SKM-1 treated with dmso at 0.1 percent for 144 hours (cell line): ENCODE measurements around the gene TMTC2.
"Not testable (repeated sequence)": the region's sequence is repeated elsewhere in the genome, so short reads cannot be mapped to it uniquely, and the experiment has no call there.

Experiments used
- DNase-seq: peaks from one replicate; lab custom pipeline; 2025; ENCODE audit not compliant: unreplicated experiment; lab: John Stamatoyannopoulos, UW

TMTC2 gene

DNA sequence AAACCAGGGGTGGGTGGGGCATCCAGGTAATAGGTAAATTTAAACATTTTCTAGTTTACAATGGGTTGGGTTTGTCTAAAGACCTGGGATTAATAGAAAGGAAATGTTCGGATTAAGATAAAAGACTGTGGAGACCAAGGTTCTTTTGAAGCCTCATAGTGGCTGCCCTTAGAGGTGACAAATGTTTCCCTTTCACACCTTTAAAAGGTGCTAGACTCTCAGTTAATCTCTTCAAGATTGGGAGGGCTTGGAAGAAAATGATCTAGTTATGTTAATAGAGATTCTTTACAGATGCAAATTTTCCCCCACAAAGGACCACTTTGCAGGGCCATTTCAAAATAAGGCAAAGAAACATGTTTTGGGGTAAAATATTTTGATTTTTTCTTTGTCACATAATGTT is 39.0 kb downstream of the TMTC2 start:
- DNase-seq: no peak

DNA sequence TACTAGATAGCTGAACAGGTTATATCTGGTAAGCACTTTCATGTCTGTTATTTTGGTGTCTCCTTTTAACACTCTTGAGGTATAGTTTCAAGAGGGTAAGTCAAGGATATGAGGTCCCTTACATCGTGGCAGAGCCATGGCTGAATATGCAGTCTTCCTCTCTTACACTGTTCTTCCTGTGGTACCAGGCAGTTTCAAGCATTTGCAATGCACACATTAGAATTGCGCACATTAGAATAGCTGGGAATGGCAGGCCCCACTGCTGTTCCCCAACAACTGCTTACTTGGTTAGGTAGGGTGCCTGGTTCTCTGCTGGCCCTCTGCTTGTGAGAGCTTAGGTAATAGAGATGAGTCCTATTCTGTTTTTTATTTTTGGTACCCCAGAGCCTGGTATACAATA is 41.2 kb downstream of the TMTC2 start:
- DNase-seq: no peak

DNA sequence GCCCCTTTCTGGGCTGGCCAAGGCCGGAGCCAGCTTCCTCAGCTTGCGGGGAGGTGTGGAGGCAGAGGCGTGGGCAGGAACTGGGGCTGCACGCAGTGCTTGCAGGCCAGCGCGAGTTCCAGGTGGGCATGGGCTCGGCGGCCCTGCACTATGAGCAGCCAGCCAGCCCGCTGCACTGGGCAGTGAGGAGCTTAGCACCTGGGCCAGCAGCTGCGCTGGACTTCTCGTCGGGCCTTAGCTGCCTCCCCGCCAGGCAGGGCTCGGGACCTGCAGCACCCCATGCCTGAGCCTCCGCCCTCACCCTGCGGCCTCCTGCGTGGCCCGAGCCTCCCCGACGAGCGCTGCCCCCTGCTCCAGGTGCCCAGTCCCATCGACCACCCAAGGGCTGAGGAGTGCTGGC is 42.0 kb downstream of the TMTC2 start:
- DNase-seq: no peak

DNA sequence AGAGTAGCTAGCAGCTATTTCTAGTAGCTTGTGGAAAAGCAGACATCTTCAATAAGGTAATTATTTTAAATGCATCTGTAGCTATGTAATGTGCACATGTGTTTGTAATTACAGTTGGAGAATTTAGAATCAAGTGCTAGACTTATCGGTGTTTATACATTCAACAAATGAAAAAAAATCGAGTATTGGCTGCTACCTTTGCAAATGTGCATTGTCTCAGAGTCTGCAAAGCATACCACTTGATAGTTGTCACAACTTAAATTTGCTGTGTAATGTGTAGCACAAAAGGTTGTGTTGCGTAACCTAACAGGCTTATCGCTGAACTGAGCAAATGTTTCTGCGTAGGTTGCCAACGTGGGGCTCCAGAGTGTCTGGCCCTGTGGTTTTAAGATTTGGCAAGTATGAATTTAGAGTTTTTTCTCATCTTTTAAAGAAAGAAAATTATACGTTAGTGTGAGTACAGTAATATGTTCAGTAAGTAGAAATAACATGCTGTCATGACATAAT is 44.3 kb downstream of the TMTC2 start:
- no peak for DNase-seq

DNA sequence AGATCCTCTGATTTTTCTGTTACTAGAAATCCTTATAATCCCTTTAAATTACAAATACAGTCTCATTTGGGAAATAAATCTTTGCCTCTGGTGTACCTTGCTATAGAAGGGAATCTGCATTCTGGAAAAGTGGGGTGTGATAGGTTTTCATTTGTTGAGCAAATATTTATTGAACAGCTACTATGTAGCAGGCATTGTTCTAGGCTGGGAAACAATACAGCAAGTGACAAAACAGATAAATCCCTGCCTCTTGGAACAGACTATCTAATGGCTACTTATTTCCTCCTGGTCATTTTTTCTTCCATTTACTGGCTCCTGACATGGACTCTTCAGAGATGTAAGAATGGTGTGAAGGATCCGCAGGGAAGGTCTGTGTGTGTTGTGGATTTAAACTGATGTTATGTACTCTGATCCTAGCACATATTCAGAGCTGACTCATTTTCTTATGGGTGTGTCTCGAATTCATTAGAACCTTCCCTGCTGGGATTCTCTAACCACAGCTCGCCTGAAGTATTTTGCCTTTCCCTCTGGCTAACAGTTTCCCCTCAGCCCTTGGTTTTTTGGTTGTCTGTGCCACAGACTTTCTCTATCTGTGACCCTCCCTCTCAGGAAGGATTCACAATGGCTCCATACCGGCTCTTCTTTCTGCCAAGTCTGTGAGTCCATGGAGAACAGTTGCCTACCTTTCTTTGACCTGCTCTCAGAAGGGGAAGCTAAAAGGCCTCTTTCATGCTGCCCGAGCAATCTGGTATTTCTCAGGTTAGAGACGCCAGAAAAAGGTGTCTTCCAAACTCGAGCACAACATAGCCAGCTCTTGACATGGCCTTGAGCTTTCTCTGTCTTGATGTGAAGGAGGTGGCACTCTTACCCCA is 53.7 kb downstream of the TMTC2 start:
- no peak for DNase-seq

DNA sequence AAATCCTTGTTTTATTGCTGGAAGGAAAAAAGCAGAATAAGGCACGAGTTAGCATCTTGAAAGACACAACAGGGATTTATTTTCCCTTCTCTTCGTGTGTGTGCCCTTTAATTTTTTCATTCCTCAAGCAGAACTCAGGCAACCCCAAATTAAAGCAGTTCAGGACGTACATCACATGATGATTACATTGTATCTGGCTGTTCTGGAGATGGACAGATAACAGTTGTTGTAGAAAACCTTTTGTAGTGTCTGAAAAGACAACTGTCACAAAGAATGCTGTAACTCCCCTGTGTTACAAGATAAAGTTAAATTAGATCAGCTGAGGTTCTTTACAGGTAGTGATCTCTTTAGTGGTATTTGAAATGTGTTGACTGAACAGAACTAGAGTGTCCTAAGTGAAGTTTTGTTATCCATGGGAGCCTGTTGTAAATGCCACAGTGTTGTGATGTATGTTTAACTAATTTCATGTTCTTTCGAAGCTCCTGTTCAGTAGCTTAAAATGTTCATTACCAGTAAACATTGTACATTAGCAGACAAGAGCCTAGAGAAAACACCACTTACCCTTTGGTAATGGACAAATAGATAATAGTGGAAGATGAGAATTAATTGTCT is 58.5 kb downstream of the TMTC2 start:
- DNase-seq: no peak

DNA sequence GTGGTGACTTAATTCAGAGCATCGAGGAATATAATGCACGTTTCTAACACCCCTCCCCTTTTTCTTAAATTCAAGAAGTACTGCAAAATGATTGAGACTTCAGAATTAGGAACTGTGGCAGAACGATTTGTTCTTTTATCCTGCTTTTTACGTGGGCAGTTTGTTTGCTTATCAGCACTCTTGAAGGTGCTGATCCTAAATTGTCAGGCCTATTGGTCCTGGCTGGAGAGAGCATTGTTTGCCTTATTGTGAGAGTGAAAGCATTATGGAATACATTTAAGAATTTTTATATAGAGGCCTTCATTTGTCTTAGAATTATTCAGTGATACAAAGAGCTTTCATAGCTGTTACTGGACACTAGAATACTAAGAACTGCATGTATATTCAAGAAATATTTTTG is 59.1 kb downstream of the TMTC2 start:
- DNase-seq: no peak

DNA sequence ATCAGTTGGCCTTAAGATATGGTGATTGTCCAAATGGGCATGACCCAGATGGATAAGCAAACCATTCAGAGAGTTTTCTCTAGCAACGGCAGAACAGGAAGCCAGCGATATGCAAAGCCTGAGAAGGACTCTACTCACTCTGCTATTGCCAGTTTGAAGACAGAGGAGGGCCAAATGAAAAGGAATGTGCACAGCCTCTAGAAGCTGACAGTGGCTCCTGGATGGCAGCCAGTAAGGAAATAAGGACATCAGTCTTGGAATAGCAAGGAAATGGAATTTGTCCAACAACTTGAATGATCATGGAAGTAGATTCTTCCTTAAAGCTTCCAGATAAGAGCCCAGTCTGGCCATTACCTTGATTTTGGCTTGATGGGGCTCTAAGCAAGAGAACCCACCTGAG is 60.0 kb downstream of the TMTC2 start:
- no peak for DNase-seq

DNA sequence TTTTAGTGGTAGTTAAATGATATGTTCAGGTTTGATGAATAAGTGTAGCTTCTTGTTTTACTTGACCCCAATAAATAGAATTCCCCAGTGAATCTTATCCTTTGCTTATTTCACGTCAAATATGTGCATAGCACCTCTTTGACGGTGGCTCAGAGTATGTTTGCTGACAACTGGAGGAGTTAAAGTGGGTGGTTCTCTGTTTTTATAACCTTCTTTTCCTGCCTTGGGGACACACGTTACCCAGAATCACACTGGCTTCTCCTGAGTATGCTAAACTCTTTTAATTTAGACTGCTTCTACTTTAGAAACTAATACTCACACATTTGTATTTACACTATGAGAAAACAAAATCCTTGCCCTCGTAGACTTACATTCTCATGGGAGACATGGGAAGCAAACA is 62.3 kb downstream of the TMTC2 start:
- no peak for DNase-seq

DNA sequence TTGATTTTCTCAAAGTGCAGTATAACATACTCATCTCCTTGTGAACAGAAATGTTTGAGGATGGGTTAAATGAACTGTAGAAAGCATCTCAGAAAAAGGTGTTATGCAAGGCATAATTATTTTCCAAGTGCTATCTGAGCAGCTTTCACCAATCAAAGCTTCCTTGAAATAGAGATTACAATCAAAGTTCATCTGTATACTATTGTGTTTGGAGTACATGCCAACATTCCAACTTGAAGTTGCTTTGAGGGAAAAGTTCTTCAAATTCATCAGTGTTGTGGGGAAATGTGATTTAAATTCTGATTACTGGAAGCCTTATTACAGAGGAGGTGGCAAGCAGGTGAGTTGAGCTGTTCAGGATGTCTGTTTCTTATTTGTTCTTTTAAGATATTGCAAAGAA is 68.2 kb downstream of the TMTC2 start:
- DNase-seq: no peak

DNA sequence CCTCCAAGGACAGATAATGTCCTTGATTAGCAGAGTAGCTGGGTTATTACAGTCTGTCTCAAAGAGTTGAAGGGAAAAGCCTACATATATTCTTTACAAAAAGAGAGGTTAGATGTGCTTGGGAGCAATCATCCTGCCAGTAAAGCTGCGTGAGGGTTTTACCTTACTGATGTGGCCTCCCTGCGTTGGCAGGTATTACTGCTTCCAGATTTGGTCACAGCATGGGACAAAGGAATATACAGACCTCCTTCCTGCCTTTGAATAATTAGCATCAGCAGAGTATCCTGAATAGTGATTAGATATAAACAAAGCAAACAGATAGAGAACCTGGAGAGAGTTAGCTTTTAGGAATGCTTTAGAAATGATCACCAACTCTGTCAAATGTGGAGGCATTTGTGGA is 69.6 kb downstream of the TMTC2 start:
- no peak for DNase-seq

DNA sequence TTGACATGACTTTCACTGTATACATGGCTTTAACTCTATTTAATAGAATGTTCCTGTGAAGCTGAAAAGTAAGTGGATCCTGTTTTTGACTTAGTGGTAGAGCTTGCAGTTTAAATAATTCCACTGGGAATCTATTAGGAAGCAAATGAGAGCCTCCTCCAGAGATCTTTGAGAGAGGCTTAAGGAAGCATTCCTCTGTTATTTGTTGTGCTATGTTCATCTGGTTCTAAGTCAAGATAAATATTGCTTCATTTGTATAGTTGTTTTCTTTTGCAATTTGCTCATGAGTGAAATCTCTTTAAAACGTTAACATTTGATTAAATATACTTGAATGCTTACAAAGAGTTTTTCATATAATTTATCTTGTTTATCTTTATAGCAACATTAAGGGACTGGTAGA is 70.4 kb downstream of the TMTC2 start:
- no peak for DNase-seq

DNA sequence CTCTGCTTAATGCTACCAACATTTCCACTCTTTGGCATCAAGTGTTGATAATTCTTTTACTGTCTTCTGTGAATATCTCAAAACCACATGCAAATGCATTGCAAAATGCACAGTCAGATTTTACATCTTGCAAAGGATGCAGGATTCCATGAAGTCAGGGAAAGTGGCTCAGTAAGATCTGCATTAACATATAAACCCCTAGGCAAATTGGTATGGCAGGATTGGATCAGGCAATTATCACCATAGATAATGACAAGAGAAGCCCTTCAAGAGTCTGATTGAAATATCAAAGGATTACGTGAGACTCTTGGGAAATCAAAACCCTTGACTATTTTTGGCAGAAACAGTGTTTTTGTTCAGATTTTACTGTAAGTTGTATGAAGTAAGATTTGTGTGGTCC is 71.0 kb downstream of the TMTC2 start:
- DNase-seq: no peak

DNA sequence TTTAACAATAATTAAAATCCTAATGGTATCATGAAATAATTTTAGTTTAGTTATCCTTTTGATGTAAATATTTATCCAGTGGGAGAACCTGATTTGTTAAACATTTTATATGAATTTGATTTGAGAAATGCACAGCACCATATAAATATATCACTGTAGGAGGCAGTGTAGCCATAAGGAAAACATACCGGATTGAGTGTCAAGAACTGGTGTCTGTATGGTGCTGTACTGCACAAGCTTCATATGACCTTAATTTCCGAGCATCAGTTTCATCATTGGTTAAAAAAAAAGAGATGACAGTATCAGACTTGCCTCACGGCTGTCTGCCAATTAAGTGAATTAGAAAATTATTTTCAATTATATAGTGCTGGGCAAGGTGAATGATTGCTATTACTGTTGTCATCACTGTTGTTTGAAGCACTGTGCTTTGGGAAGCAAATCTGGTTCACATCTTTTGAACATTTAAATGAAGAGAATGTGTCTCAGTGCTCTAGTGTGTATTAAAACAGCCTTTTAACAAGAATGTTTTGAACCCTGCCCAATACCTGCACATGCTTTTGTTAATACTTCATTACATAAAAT is 72.1 kb downstream of the TMTC2 start:
- DNase-seq: no peak

DNA sequence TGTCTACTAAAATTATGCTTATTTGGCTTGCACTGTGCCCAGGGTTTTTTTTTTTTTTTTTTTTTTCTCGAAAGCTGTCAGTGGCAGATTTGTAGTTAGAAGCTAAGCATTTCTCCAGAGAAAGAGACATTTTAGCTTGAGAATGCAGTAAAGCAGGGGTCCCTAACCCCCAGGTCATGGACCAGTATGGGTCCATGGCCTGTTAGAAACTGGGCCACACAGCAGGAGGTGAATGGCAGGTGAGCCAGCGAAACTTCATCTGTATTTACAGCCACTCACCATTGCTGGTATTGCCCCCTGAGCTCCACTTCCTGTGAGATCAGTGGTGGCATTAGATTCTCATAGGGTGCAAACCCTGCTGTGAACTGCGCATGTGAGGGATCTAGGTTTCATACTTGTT is 73.7 kb downstream of the TMTC2 start:
- DNase-seq: no peak

DNA sequence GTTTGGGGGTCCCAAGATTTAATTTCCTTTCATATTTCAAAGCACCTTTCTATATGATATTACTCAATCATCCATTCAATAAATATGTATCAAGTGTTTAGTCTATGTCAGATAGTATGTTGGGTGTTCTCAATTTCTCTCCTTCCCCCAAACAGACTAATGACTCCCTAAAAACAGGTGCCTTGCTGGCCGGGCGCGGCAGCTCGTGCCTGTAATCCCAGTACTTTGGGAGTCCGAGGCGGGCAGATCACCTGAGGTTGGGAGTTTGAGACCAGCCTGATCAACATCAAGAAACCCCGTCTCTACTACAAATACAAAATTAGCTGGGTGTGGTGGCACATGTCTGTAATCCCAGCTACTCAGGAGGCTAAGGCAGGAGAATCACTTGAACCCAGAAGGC is 78.5 kb downstream of the TMTC2 start:
- not testable (repeated sequence) for DNase-seq

DNA sequence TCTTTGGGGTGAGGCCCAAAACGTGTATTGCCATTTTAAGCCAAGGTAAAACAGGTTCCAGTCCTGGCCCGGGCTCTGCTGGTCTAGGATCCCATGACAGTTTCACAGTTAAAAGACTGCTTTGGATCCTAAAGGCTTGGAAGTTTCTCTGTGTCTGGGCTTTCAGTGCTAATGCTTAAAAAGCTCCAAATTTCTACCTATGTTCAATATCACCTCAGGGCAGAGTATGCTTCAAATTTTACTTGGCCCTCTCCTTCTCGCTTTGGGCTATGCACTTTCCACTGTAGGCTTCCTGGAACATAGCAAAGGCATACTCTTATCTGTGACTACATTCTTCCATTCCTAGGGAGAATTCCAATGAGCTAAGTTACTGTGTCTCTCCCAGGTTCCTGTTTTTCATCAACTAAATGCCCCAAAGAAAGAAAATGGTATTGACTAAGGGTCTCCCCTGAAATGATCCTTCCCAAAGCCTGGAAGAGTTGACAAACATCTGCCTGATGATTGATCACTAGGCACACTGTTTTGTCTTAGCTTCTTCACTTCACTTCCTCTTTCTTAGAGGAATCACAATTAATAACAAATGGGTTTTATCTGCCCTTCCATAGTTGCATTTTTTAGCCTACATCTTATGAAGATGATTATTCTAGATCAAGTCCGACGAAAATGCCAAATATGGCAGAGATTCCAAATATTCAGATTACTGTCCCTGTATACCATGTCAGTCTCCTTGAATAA is 79.4 kb downstream of the TMTC2 start:
- no peak for DNase-seq

DNA sequence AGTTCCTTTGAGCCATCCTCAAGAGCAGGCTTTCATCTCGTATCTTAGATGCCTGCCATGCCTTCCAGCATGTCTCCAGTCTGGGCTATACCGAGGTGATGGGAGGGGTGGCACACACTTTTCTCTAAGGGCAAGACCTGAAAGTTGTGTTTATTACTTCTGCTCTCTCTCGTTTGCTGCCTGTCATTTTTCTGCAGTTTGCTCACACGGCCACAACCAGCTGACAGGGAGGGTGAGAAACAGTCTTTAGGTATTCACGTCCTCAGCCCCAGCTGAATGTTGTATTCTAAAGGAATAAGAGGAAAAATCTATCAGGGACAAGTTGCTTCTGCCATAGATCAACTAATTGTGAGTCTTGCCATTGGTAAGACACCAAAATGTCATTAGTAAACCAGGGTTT is 88.0 kb downstream of the TMTC2 start:
- no peak for DNase-seq

DNA sequence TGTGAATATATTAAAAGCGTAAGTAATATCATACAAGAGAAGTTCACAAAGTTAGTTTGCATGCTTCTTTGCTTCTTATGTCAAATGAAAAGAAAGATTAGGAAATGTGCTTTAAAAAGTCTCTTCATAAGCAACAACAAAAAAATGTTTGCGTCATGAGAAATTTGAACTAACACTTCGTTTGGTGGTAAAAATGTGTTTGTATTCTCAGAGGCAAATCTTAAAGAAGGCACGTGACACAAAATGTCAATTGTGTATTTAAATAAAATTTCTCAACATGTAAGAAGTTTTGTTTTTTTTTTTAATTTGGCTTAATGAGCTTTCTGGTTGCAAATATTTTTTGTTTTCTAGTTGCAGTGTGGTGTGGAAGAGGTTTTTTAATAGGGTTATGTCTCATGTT is 93.8 kb downstream of the TMTC2 start:
- no peak for DNase-seq

DNA sequence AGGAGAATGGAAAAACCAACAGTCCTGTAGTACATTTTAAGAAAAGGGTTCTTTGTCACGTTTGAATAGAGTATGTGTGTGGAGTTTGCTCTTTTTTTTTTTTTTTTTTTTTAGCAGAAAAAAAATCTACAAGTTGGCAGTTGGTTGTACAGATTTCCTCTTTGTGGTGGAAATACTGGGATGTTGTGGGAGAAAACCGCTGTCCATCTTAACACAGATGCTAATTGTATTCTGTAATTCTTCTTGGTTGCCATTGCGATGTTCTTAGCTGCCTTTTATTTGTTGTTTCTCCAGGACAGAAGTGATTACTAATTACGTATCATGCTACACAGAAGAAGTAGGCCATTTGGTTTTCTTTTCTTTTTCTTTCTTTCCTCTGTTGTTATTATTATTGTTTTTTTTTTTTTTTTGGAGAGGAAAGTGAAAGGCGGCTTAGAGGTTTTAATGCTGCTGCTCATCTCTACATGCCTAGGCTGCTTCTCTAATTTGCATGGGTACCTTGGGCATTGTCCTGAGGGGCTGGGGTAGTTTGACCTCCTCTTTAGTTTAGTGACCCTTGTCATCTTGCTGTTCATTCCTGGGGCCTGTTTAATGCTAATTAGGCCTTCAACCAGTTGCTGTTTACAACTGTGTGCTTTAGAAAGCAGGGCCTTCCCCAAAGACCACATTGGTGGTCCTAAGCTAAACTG is 94.7 kb downstream of the TMTC2 start:
- DNase-seq: no peak

DNA sequence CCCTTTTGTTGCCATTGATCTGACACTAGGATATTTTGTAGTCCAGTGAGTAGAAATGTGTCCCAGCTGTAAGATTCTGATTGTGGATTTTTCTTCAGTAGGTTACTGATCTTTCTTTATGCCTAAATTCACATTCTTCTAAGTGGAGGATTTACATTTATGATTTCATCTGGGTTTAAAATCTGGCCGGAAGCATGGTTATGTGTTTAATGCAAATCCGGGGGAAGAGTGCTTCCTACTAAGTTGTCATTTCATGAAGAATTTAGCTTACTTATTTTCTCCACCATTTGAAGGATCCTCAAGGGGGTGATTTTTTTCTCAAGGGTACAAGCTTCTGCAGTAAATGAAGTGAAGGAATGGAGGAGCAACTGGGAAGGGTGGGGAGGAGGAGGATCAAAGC is 96.7 kb downstream of the TMTC2 start:
- DNase-seq: no peak
